Measurements from ENCODE around the gene ACTG1. TPM values are rescaled to one million over a fixed set of nuclear protein-coding genes. Genes with fewer than 3 reads are reported as not detected.
A peak's percentile ranks its signal among the peaks of the same experiment; 100 is the strongest.

The ACTG1 gene
- total and polyA plus RNA-seq, 2 experiments from 2014 or later = 1,036 to 2,883 TPM

- Histone ChIP-seq H3K27ac (no peak overlapping the region), H3K27me3 (no peaks in the 10 kb centered on the region), H3K4me1 (ENCODE audit: low read depth) (no peaks in the 10 kb centered on the region), H3K4me3 (no peak overlapping the region), H3K9me3 (ENCODE audit: low read depth) (no peaks in the 10 kb centered on the region), H3K36me3 (no peaks in the 10 kb centered on the region)
- DNase-seq (ENCODE audit: low read depth in 1 of 2, low spot score in 1 of 2) = no peak
- TF ChIP-seq, protein P1, sequence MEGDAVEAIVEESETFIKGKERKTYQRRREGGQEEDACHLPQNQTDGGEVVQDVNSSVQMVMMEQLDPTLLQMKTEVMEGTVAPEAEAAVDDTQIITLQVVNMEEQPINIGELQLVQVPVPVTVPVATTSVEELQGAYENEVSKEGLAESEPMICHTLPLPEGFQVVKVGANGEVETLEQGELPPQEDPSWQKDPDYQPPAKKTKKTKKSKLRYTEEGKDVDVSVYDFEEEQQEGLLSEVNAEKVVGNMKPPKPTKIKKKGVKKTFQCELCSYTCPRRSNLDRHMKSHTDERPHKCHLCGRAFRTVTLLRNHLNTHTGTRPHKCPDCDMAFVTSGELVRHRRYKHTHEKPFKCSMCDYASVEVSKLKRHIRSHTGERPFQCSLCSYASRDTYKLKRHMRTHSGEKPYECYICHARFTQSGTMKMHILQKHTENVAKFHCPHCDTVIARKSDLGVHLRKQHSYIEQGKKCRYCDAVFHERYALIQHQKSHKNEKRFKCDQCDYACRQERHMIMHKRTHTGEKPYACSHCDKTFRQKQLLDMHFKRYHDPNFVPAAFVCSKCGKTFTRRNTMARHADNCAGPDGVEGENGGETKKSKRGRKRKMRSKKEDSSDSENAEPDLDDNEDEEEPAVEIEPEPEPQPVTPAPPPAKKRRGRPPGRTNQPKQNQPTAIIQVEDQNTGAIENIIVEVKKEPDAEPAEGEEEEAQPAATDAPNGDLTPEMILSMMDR (IDR thresholded peaks at IDR 0.05; ENCODE audit: low read depth, low read length) = no peak
Observed at GRCh38 chr17:81491181-81491581, 21.4 kb downstream of the ACTG1 start.

GRCh38 chr17:81489998-81490992 is 22.3 kb downstream of the ACTG1 start:
- Histone ChIP-seq H3K27me3 (no peaks in the 10 kb centered on the region), H3K4me3 (no peak overlapping the region), H3K4me1 (ENCODE audit: low read depth) (no peaks in the 10 kb centered on the region), H3K36me3 (no peaks in the 10 kb centered on the region), H3K9me3 (ENCODE audit: low read depth) (no peaks in the 10 kb centered on the region), H3K27ac (no peak overlapping the region)
- no peak for DNase-seq (ENCODE audit: low read depth in 1 of 2, low spot score in 1 of 2)
- TF ChIP-seq, protein P1 (IDR thresholded peaks at IDR 0.05; ENCODE audit: low read depth, low read length) = no peak

DNA sequence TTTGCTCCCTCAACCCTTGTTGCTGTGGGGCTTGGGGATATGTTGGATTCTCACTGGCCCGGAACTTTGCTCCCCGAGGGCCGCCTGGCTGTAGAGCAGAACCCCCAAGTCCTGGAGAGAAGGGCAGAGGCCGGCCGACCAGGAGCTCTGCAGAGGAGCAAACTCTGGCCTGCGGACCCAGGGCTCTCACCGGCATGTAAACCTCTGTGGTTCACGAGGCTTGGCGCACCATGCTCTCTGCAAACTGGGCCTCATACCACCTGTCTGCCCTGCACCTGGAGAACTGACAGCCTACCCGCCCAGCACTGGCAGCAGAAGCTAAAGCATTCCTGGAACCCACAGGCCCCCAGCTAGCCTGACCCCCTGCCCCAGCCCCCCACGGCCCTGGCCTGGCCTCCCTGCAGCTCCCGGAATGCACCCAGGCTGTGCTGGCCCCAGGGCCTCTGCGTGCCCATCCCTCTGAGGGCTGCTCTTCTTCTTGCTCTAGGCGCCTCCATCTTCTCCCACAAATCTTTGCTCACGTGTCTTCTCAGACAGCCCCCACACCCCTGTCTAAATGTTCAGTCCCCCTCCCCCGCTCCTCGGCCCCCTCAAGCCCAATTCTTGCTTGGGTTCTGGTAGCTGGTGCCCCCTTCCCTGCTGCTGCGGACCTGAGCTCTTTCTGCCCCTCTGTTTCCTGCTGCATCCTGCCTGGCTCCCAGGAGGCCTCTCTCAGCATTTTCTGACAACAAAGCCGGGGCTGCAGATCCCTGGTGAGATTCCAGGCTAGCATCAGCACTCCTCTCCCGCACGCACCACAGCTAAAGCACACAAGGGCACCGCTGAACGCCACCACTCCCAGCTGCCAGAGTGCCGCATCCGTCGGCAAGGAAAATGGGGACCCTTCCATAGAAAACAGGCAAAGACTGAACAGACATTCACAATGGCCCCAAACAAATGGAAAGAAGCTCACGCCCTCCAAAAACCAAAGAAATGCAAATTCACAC is 23.3 kb downstream of the ACTG1 start:
- Histone ChIP-seq H3K27ac (no peak overlapping the region), H3K9me3 (ENCODE audit: low read depth) (no peaks in the 10 kb centered on the region), H3K4me3 (no peak overlapping the region), H3K36me3 (no peaks in the 10 kb centered on the region), H3K4me1 (ENCODE audit: low read depth) (no peaks in the 10 kb centered on the region), H3K27me3 (no peaks in the 10 kb centered on the region)
- TF ChIP-seq, protein P1 (IDR thresholded peaks at IDR 0.05; ENCODE audit: low read depth, low read length) = no peak
- DNase-seq (ENCODE audit: low read depth in 1 of 2, low spot score in 1 of 2) = no peak

- Histone ChIP-seq H3K4me3 (peak overlapping the region; percentile 36), H3K27me3 (no peaks in the 10 kb centered on the region), H3K27ac (no peak overlapping the region), H3K4me1 (ENCODE audit: low read depth) (peaks cover 7% of the 10 kb centered on the region), H3K9me3 (ENCODE audit: low read depth) (no peaks in the 10 kb centered on the region), H3K36me3 (no peaks in the 10 kb centered on the region)
- TF ChIP-seq, protein P1 (IDR thresholded peaks at IDR 0.05; ENCODE audit: low read depth, low read length) = no peak
- no peak for DNase-seq (ENCODE audit: low read depth in 1 of 2, low spot score in 1 of 2)
Observed at GRCh38 chr17:81488276-81488860, 24.2 kb downstream of the ACTG1 start.
